Memory B cell (primary cell): ENCODE results near the gene PHF3.
"Not testable (repeated sequence)": the region's sequence is repeated elsewhere in the genome, so short reads cannot be mapped to it uniquely, and the experiment has no call there.

Source experiments
- ATAC-seq: fragments of 150-1000 bp; cut with Tn5 transposase; 2 replicates; pipeline ENCODE4 v1.10.0; 2021; ENCODE audit warnings: low read depth, mild to moderate bottlenecking, moderate library complexity
- DNase-seq, 2 donors: peaks; one replicate each; pipeline ENCODE4 v3.0.0; 2022; ENCODE audit warnings: low spot score in 2 of 2
- H3K27ac Mint-ChIP-seq: one replicate; pipeline ENCODE4 v1.8.0; 2022; ENCODE audit warnings: mild to moderate bottlenecking, moderate library complexity, mixed read lengths
- H3K27me3 Mint-ChIP-seq: one replicate; pipeline ENCODE4 v1.8.0; 2022; ENCODE audit warnings: mixed read lengths
- H3K36me3 Mint-ChIP-seq: one replicate; pipeline ENCODE4 v1.8.0; 2022; ENCODE audit warnings: mild to moderate bottlenecking, mixed read lengths
- H3K4me1 Mint-ChIP-seq: one replicate; pipeline ENCODE4 v1.8.0; 2022; ENCODE audit warnings: mixed read lengths
- H3K4me3 Mint-ChIP-seq: one replicate; pipeline ENCODE4 v1.8.0; 2022; ENCODE audit warnings: mild to moderate bottlenecking, moderate library complexity, mixed read lengths
- H3K9me3 Mint-ChIP-seq: one replicate; pipeline ENCODE4 v1.8.0; 2022; ENCODE audit warnings: mixed read lengths

PHF3 gene

GRCh38 chr6:63740709-63741108 lies 105.1 kb downstream of the PHF3 start:
- Mint-ChIP-seq H3K27me3 (no peaks in the 10 kb centered on the region), H3K27ac (no peak overlapping the region), H3K4me1 (no peaks in the 10 kb centered on the region), H3K9me3 (peaks cover 3% of the 10 kb centered on the region), H3K4me3 (no peak overlapping the region), H3K36me3 (no peaks in the 10 kb centered on the region)
- ATAC-seq (no peak), DNase-seq (no peak)

GRCh38 chr6:63742060-63742459 lies 106.5 kb downstream of the PHF3 start:
- no peak overlapping the region for H3K27ac Mint-ChIP-seq
- no peak for ATAC-seq
- H3K4me1 Mint-ChIP-seq = no peaks in the 10 kb centered on the region

GRCh38 chr6:63743691-63744090 lies 108.1 kb downstream of the PHF3 start:
- H3K27ac Mint-ChIP-seq = no peak overlapping the region
- ATAC-seq = no peak
- peaks cover 1% of the 10 kb centered on the region for H3K27me3 Mint-ChIP-seq
- H3K36me3 Mint-ChIP-seq = peaks cover 3% of the 10 kb centered on the region
- H3K9me3 Mint-ChIP-seq = peaks cover 11% of the 10 kb centered on the region
- DNase-seq = no peak
- H3K4me1 Mint-ChIP-seq = no peaks in the 10 kb centered on the region
- no peak overlapping the region for H3K4me3 Mint-ChIP-seq

More at GRCh38 chr6:63742060-63742459, 106.5 kb downstream of the PHF3 start:
- peaks cover 1% of the 10 kb centered on the region for H3K27me3 Mint-ChIP-seq
- peaks cover 8% of the 10 kb centered on the region for H3K9me3 Mint-ChIP-seq
- peaks cover 3% of the 10 kb centered on the region for H3K36me3 Mint-ChIP-seq
- DNase-seq = no peak
- H3K4me3 Mint-ChIP-seq = no peak overlapping the region

GRCh38 chr6:63744810-63745209 lies 109.2 kb downstream of the PHF3 start:
- Mint-ChIP-seq H3K27ac (no peak overlapping the region), H3K36me3 (peaks cover 6% of the 10 kb centered on the region), H3K27me3 (peaks cover 1% of the 10 kb centered on the region), H3K4me3 (no peak overlapping the region), H3K9me3 (peaks cover 11% of the 10 kb centered on the region), H3K4me1 (no peaks in the 10 kb centered on the region)
- DNase-seq (no peak), ATAC-seq (no peak)

GRCh38 chr6:63745784-63746183 lies 110.2 kb downstream of the PHF3 start:
- Mint-ChIP-seq H3K27me3 (peaks cover 1% of the 10 kb centered on the region), H3K27ac (no peak overlapping the region), H3K36me3 (peaks cover 9% of the 10 kb centered on the region), H3K9me3 (peaks cover 8% of the 10 kb centered on the region), H3K4me3 (no peak overlapping the region), H3K4me1 (no peaks in the 10 kb centered on the region)
- DNase-seq (no peak), ATAC-seq (no peak)

- Mint-ChIP-seq H3K4me1 (no peaks in the 10 kb centered on the region), H3K27ac (no peak overlapping the region), H3K4me3 (no peak overlapping the region), H3K36me3 (peaks cover 11% of the 10 kb centered on the region), H3K9me3 (peaks cover 8% of the 10 kb centered on the region), H3K27me3 (peaks cover 1% of the 10 kb centered on the region)
- DNase-seq (no peak), ATAC-seq (no peak)
Measured at GRCh38 chr6:63750400-63750799, 114.8 kb downstream of the PHF3 start.

- H3K4me3 Mint-ChIP-seq, ATAC-seq, DNase-seq, H3K27me3 Mint-ChIP-seq, H3K9me3 Mint-ChIP-seq, H3K36me3 Mint-ChIP-seq, H3K4me1 Mint-ChIP-seq, H3K27ac Mint-ChIP-seq: not testable (repeated sequence)
Measured at GRCh38 chr6:63757275-63757674, 121.7 kb downstream of the PHF3 start.

- Mint-ChIP-seq H3K4me3 (no peak overlapping the region), H3K36me3 (peaks cover 9% of the 10 kb centered on the region), H3K27me3 (no peaks in the 10 kb centered on the region), H3K4me1 (no peaks in the 10 kb centered on the region), H3K9me3 (peaks cover 2% of the 10 kb centered on the region), H3K27ac (no peak overlapping the region)
- no peak for ATAC-seq
- DNase-seq = no peak
Measured at GRCh38 chr6:63757826-63758225, 122.2 kb downstream of the PHF3 start.

GRCh38 chr6:63759605-63760105 lies 124.1 kb downstream of the PHF3 start:
- H3K4me1 Mint-ChIP-seq = no peaks in the 10 kb centered on the region
- H3K27ac Mint-ChIP-seq = no peak overlapping the region
- no peaks in the 10 kb centered on the region for H3K27me3 Mint-ChIP-seq
- H3K36me3 Mint-ChIP-seq = peaks cover 8% of the 10 kb centered on the region
- DNase-seq = no peak
- ATAC-seq = no peak
- H3K4me3 Mint-ChIP-seq = no peak overlapping the region
- H3K9me3 Mint-ChIP-seq = peaks cover 2% of the 10 kb centered on the region

- H3K4me1 Mint-ChIP-seq = no peaks in the 10 kb centered on the region
Measured at GRCh38 chr6:63760199-63760598, 124.6 kb downstream of the PHF3 start.

GRCh38 chr6:63764318-63764916 lies 128.8 kb downstream of the PHF3 start:
- no peaks in the 10 kb centered on the region for H3K36me3 Mint-ChIP-seq
- no peaks in the 10 kb centered on the region for H3K4me1 Mint-ChIP-seq
- H3K9me3 Mint-ChIP-seq = peaks cover 1% of the 10 kb centered on the region
- H3K27ac Mint-ChIP-seq = no peak overlapping the region
- ATAC-seq (peak; percentile 27), DNase-seq (peak in 1 of 2 donors; percentile 49)
- H3K27me3 Mint-ChIP-seq = peaks cover 2% of the 10 kb centered on the region
- H3K4me3 Mint-ChIP-seq = no peak overlapping the region

More at GRCh38 chr6:63760199-63760598, 124.6 kb downstream of the PHF3 start:
- DNase-seq = no peak
- H3K9me3 Mint-ChIP-seq = peaks cover 2% of the 10 kb centered on the region
- H3K27me3 Mint-ChIP-seq = no peaks in the 10 kb centered on the region
- H3K27ac Mint-ChIP-seq = no peak overlapping the region
- no peak overlapping the region for H3K4me3 Mint-ChIP-seq
- no peak for ATAC-seq
- H3K36me3 Mint-ChIP-seq = peaks cover 8% of the 10 kb centered on the region
